IPS DF 4.7 (cell line): Measurements from ENCODE around the gene IQCE.
"Not testable (repeated sequence)": the region's sequence is repeated elsewhere in the genome, so short reads cannot be mapped to it uniquely, and the experiment has no call there.

Source experiments
- DNase-seq: peaks from one replicate; pipeline ENCODE4 v3.0.0-alpha.2; 2013; ENCODE audit warnings: low spot score; ENCODE audit errors: extremely low read depth

IQCE gene

DNA sequence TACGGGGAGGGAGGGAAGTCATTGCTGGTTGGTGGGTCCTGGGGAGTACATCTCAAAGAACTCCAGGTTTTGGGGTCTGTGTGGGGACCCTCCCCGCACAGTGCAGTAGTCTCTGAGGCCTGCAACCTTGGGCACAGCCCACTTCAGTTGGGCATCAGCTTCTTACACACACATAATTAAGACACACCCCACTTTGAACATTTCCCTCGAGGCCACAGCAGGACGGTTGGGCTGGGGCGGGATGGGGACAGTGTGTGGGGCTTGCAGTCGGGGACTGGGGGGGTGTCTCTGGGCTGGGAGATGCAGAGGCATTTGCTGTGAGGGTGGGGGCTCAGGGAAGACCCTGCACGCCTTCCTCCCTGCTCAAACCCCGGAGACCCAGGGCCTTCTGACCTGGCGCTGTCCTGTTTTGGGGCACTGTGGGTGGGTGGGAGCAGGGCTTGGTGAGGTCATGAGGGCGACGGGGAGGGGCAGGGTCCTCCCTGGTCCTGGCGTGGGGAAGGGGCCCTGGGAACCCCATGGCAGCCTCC is 38.0 kb upstream of the IQCE start:
- no peak for DNase-seq

DNA sequence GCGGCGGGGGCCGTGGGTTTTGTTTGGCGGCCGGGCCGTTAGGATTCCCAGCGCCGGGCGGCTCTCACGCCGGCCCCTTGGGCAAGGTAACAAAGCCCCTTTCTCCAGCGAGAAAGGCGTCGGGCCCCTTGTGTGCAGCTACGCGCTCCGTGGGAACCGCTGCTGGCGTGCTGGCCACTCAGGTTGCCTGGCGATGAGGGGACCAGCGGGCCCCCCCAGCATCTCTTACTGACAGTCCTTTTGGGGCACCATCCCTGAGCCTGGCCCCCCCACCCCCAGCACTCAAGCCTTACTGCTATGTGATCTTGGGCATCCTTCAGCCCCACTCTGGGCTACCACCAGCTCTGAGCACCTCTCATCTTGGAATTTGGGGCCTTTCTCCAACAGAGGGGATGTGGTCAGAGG is 37.4 kb upstream of the IQCE start:
- DNase-seq, result no peak

DNA sequence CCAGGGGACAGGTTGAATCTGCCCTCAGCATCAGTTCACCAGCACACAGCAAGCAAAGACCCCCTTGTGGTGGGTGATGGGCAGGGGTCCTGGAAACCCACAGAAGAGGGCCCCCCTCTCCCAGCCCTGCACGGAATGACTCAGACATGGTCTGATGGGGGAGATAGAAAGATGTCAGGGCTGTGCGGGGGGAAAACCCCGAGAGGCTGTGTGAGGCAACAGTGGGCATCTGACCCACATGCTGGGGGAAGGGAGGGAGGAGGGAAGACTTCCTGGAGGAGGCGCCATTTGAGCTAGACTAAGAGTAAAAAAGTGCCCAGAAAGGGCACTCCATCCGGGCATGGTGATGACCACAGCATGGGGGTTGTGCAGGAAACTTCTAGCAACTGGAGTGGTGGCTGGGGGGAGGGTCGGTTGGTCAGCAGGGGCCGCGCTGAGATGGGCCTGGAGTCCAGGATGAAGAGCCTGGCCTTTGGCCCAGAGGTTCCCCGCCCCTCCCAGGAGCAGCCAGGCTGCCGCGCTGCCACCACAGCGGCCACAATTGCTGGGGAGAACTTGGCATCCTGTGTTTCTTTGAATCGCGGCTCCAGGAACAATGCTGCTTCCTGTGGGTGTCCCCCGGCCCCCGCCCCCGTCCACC is 36.7 kb upstream of the IQCE start:
- no peak for DNase-seq

DNA sequence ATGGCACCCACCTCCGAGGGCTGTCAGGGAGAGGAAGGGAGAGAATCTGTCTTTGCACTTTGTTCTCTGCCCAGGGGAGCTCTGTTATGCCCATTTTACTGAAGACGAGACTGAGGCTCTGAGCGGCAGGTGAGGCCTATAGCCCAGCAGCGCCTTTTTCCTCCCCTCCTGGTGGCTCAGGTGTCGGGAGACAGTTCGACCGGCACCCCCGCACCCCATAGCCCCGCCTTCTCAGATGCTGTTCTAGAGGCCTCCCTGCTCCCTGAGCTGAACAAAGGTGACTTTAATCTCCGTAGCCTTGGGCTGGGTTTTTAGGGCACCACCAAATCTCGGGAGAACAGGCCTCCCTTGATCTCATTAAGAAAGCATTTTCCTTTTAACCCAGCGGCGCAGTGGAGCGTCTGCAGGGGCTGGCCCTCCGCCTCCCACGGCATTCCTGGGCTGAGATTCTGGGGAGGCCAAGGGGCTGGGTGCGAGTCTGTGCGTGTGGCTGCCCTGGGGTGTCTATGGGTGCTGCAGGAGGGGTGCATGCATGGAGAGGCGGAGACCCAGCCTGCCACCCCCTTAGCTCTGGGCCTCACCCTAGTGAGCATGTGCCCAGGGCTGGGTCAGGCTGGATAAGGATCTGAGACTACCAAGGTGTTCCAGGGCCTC is 35.9 kb upstream of the IQCE start:
- DNase-seq, result no peak

DNA sequence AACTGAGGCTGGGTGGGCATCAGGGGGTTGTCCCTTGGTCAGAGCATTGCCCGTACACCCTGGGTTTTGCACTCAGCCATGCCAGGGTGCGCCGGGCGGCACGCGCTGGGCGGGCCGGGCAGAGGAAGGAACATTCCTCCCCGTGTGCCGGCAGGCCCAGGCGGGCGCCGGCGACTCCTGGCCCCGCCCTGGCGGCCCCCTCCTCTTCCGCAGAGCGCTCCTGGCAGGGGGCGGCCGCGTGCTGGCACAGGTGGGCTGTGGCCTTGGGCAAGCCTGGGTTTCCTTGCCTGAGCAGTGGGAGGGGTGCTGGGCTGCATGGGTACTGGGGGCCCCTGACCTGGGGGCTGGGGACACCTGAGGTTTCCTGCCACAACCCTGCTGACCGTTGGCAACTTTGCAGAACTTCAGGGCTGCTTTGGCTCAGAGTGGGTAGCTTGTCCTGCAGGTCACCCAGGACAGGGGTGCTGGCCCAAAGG is 35.3 kb upstream of the IQCE start:
- DNase-seq, result no peak

DNA sequence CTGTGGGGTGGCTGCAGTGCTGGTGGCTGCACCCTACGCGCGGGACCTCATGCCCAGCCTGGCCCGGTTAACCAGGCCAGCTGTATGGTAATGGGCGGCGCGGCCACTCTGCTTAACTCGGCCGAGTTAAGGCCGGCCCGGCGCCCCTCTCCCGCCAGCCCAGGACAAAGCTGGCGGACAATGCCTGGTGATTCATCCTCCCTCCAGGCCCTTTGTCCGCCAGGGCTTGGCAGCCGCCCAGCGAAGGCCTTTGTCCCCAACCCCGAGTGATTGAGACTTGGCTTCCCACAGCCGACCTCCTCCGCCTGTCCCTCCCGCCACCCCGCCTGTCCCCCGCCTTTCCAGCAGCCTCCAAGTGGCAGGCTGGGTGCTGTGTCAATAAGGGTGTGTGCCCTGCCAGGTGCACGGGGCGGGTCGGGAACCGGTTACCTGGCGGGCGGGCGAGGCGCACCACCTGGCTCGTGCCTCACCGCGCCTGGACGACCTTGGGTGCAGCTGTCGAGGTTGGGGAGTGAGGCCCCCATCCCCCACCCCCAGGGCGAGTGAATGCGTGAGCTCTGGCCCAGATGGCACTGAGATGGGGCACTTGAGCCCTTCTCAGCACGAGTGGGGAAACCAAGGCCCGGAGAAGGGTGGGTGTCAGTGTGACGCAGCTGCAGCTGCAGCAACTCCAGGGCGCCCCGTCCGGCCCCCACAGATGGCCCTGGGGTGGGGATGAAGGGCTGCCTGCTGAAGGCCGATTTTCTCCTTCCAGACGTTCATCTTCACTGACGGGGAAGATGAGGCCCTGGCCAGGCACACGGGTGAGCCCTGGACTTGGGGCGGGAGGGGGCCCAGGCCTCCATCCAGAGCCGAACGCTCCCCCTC is 34.6 kb upstream of the IQCE start:
- DNase-seq, result no peak

DNA sequence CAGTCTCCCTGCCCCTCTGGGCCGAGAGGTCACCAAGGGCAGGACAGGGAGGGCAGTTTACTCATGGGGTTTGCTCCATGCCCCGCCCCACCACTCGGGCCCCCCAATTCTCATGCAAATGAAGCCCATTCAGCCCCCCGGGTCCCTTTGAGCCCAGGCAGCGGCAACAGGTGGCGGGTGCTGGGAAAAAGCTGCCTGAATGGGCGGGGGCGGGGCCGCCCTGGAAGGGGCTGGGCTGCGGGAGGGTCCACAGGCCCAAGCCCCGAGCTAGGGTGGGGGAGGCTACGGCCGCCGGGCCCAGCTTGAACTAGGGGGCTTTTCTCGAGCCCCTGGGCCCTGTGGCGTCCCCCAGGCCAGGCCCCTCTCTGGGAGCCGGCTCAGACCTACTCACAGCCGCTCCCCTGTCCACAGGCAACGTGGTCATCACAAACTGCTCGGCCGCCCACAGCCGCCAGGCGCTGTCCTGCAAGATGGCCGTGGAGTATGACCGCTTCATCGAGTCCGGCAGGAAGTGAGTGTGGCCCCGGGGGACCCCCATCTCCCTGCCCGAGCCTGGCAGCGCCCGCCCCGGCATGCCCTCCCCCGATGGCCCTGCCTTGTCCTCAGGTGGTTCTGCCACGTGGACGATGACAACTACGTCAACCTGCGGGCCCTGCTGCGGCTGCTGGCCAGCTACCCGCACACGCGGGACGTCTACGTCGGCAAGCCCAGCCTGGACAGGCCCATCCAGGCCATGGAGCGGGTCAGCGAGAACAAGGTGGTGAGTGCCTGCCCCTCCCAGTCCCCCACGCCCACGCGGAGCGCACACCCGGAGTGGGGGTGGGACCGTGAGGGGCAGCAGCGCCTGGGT is 33.7 kb upstream of the IQCE start:
- no peak for DNase-seq

DNA sequence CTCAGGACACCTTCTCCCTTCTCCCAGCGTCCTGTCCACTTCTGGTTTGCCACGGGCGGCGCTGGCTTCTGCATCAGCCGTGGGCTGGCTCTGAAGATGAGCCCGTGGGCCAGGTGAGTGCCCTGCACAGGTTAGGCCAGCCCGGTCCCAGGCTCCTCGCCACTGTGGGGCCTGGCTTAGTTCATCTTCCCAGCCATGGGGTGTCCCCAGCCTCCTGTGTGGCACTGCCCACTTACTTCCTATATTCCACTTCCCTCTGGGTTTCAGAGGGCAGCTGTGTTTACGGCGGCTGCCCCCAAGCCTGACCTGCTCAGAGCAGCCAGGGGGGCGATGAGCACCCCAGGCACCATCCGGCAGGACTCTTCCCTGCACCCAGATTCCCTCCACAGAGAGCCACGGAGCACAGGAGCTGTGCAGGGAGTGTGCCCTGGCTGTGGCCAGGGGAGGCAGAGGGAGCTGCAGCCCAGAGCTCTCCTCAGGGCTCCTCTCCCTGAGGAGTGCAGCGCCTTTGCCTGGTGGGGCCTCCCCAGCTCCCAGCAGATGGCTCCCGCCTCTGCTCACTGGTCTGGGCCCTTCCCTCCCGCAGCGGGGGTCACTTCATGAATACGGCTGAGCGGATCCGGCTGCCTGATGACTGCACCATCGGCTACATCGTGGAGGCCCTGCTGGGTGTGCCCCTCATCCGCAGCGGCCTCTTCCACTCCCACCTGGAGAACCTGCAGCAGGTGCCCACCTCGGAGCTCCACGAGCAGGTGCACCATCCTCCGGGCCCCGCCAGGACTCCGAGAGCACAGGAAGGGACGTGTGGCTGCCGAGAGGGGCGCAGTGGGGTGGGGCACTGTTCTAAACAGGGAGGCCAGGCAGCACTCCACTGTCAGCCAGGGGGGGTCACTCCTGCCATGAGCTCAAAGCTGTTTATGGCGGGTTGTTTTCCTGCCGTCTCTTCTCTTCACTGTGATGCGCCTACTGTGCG is 32.8 kb upstream of the IQCE start:
- no peak for DNase-seq

DNA sequence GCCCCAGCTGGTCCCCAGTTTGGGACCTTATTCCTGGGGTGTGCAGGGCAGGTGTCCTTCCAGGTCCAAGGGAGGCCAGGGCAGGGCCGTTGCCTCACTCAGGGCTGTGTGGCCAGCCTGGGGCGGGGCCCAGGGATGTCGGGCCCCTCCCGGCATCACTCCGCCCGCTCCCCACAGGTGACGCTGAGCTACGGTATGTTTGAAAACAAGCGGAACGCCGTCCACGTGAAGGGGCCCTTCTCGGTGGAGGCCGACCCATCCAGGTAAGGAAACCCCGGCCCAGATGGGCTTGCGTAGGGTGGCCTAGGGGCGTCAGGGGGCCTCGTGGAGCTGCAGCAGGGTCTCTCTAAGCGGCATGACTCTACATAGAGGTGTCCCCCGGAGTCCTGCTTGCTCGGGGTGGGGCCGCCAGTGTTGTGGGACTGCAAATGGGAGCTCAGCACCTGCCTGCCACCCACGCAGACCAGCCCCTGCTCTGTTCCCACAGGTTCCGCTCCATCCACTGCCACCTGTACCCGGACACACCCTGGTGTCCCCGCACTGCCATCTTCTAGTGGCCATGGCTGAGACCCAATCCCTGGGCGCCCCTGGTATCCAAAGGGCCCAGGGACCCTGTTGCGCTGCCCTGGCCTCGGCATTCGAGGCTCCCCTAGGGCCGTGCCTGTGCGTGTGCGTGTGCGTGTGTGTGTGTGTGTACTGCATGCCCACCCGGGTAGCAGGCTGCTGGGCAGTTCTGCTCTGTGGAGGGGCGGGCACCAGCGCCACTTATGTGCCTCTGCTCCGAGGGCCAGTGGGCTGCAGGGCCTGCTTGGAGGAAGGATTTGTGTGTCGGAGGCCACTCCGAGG is 31.9 kb upstream of the IQCE start:
- DNase-seq, result no peak

DNA sequence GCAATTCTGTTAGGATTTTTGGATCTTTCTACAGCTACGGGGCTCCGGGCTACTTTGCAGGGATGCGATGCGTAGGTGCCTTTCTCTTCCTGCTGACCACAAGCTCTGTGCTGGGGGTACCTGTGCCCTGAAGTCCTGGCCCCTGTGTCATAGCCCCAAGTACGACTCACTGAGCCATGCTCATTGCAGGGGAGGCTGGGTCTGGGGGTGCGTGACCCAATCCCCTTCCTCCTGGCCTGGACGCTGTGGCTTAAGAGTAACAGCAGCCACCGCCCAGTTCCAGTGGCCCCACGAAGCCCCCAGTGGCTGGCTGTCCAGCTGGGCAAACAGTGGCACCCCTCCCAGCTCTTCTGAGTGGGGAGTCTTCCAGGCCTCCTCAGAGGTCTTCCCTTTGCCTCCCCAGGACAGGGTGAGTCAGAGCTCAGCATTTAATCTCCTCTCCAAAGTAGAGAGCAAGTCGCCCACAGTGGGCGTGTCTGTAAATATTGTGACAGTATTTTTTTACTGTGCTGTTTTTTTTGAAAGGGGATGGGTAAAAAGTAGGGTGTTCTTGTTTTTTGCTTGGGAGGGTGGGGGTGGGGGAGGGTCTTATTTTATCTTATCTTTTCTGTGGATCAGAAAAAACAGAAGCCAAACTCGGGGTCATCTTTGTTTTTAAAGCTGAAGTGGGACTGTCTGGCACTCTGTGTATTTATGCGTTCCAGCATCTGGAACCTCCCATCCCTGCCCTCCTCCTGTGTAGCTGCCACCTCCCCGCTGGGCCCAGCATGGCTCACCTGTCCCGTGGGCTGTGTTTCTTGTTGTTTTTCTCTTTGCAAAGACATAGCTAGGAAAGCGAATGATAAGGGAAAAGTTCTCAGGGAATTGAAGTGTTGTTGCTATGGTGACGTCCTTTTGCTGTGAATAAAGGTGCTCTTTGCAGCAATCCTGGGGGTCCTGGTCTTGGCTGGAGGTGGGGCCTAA is 31.0 kb upstream of the IQCE start:
- no peak for DNase-seq

DNA sequence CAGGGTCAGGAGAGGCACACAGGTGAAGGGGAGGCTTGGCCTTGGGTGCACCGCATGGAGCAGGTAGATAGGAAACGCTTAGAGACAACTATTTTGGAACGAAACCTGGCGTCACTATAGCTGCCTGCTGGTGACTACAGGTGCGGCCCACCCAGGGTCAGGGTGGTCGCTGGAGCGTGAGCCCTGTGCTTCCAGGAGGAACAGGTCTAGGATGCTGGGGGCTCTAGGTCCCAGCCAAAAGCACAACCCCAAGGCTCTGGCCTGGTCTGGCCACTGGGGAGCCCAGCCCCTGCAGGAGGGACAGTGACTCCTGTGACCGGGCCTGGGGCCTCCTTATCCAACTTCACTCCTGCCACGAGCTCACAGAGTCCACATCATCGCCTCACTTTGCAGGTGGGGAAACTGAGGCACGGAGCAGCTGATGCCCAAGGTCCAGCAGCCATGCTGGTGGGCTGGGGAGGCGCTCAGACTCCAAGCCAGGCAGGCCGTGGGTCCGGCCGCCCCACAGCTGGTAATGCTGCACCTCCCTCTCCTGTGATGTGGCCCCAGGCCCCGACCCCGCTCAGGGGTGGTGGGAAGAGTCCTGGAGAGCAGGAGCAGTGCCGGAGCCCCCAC is 30.2 kb upstream of the IQCE start:
- DNase-seq, result no peak

DNA sequence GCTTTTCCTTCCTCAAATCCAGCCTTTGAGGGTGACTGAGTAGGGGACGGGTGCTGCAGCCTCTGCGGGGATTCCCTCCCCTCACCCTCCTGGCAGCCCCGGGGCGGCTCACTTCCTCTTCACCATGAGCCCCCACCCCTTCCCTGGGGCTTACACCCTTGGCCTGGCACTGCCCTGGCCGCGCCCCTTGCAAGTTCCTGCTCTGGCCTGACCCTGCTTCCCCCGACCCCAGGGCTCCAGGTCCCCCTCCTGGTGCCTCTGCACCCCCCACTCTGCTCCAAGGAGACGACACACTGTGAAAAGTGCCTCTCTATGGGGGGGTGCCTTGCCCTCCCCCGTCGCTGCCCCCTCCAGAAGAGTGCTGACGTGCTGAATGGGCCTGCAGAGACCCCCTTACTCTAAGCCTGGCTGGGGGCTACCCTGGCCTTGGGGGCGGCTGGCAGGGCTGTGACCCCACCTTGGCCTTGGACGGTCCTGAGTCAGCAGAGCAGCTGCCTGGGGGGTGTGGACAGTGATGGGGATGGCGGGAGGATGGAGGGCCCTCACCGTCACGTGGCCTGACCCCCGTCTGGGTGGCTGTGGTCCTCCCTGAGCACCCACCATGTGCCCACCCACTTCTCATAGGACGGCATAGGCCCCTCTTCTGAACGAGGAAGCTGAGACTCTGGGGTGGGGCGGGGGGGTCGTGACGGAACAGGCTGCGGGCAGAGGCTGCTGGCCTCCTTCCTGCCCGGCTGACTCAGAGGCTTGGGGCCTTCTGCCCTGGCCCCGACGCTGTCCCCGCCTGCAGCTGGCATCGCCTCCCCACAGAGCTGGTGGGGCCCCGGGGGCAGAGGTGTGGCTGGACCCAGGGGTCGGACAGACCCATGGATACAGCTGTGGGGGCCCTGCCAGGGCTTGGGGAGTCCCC is 29.4 kb upstream of the IQCE start:
- DNase-seq, result no peak

DNA sequence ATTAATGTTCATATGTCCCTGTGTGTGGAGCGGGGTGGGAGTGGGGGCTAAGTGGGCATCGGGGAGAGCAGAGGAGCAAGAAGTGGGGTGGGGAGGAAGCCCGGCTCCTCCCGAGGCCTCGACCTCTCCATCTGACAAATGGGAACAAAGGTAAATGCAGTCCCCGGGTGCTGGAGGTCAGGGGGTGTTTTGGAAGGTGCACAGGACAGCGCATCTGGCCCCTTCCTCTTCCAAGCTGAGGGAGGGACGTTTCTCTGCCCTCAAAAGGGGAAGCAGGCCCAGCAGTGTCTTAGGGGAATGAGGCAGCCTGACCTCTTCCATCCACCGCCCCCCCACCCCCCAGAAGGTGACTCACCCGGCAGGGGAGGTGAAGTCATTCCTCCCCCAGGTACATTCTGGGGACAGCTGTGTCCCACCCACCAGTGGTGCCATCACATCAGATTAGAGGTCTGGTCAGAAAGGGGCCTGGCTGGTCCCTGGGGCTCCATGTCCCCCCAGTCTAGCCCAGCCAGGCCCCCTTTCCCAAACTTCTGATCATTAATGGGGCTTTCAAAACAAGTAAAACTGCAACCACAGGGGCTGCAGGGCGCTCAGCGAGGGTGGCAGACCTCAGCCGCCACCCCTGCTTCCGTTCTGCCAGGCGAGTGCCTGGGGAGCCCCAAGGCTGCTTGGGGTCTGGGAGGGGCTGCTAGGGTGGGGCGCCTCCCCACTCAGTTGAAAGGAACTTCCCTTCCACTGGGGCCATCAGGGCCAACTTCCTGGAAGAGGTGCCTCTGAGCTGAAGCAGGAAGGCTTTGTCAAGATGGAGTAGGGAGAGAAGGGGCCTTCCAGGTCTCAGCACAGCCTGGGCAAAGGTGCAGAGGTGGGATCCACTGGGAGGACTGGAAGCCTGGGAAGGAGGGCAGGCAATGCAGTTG is 28.4 kb upstream of the IQCE start:
- no peak for DNase-seq

DNA sequence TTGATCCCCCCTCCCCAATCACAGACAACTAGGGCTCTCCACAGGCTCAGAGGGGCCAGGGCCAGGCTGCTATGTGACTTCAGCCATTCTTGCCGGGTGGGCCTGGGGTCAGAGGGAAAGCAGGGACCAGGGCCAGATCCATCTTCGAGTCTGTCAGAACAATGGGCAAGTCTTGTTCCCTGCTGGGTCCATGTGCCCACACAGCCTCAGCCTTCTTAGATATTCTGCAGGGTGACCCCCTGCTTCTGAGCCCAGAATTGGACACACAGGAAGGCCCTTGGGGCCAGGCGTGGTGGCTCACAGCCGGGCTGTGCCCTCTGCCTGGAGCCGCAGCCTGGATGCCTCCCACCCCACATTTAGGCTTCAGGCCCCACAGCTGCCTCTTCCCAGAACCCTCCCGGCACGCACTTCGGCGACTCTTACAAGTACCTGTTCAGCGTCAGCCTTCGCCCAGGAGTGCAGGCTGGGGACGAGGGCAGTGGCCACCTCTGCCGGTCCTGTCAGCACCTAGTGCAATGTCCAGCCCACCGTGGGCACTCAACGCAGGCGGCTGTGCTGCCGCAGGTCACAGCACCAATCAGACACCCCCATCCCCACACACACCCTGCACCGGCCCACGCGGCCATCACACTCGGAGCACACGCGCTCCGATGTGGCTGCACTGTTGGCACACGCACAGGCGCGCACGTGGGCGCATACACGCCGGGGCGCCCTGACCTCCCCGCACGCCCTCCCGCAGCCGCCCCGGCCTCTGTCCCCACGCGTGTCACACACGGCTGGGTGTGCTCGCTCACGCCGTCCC is 27.6 kb upstream of the IQCE start:
- not testable (repeated sequence) for DNase-seq

DNA sequence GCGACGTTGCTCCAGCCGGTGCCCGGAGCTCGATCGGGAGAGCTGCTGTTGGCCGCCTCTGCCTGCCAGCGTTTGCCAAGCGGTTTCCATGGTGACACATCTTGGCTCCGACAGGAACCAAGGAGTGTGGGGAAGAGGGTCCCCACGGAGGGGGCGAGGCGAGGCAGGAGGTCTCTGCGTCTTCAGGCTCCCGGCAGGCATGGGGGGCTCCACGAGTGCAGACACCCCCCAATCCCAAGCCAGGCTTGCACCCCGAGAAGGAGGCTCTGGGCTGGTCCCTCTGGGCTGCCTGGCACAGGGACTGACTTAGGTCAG is 27.0 kb upstream of the IQCE start:
- not testable (repeated sequence) for DNase-seq
